ENCODE results near the gene TANC1.
"Not testable (repeated sequence)": the region's sequence is repeated elsewhere in the genome, so short reads cannot be mapped to it uniquely, and the experiment has no call there.

Gene TANC1

DNA sequence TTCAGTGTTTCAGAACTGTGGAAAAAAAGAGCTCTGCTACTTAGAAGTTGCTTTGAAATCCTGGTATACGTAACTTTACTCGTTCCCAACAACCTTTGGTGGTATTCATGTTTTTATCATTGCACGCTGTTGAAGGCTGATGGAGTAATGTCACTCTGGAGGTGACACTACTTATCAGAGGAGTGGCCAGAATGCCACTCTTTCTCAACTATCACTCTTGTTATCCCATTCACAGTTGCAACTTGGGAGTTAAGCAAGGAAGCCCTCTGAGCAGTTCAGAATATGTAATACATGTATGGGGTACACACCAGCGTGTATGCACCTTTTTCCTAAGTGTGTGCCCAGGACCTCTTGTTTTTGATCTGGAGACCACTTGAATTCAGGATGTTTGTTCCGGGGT lies 53.6 kb downstream of the TANC1 start:
- H3K36me3 ChIP-seq (ENCODE audit: control insufficient read depth, insufficient read depth, low read length) = no peaks in the 10 kb centered on the region
- 97% methylated on average over 5 of the region's 5 CpGs for WGBS, 2 experiments
- H3K4me1 ChIP-seq (ENCODE audit: control insufficient read depth, insufficient read depth, low read length) = no peaks in the 10 kb centered on the region

DNA sequence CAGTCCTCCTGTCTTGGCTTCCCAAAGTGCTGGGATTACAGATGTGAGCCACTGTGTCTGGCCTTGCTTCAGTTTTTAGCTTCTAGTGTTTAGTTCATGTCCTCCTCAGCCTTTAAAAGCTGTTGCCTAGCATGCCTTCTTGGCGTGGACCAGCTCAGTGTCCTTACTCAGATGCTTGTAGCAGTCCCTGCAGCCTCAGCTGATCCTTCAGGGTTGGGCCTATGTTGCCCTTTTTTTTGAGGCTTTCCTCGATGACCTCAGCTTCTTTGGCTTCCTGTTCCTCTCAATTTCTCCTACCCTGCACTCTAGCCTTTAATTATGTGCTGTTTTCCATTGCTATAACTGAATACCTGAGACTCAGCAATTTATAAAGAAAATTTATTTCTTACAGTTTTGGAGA lies 57.7 kb downstream of the TANC1 start:
- 92 to 93% methylated on average over 2 of the region's 2 CpGs for WGBS, 2 experiments

More for the DNA sequence above, 53.6 kb downstream of the TANC1 start:
- no peak overlapping the region for H3K4me3 ChIP-seq (ENCODE audit: insufficient read depth, low read depth, low read length)
- no peaks in the 10 kb centered on the region for H3K27me3 ChIP-seq (ENCODE audit: control insufficient read depth, insufficient read depth, low read length, poor library complexity, severe bottlenecking)
- H3K9me3 ChIP-seq (ENCODE audit: control insufficient read depth, low read length) = no peaks in the 10 kb centered on the region
- no peak overlapping the region for H3K27ac ChIP-seq (ENCODE audit: insufficient read depth, low read depth, low read length, poor library complexity, severe bottlenecking)

GRCh38 chr2:159028776-159029175 lies 60.3 kb downstream of the TANC1 start:
- Histone ChIP-seq H3K27ac (ENCODE audit: insufficient read depth, low read depth, low read length, poor library complexity, severe bottlenecking) (no peak overlapping the region), H3K36me3 (ENCODE audit: control insufficient read depth, insufficient read depth, low read length) (no peaks in the 10 kb centered on the region)
- 100% methylated on average over 1 of the region's 1 CpG; no CpG with 5 or more reads in 1 of the 2 experiments for WGBS, 2 experiments

More for the DNA sequence above, 57.7 kb downstream of the TANC1 start:
- no peak overlapping the region for H3K27ac ChIP-seq (ENCODE audit: insufficient read depth, low read depth, low read length, poor library complexity, severe bottlenecking)
- no peaks in the 10 kb centered on the region for H3K36me3 ChIP-seq (ENCODE audit: control insufficient read depth, insufficient read depth, low read length)
- no peaks in the 10 kb centered on the region for H3K27me3 ChIP-seq (ENCODE audit: control insufficient read depth, insufficient read depth, low read length, poor library complexity, severe bottlenecking)
- peaks cover 9% of the 10 kb centered on the region for H3K4me1 ChIP-seq (ENCODE audit: control insufficient read depth, insufficient read depth, low read length)
- H3K4me3 ChIP-seq (ENCODE audit: insufficient read depth, low read depth, low read length) = no peak overlapping the region
- no peaks in the 10 kb centered on the region for H3K9me3 ChIP-seq (ENCODE audit: control insufficient read depth, low read length)

GRCh38 chr2:159029936-159030335 lies 61.5 kb downstream of the TANC1 start:
- H3K4me3 ChIP-seq (ENCODE audit: insufficient read depth, low read depth, low read length) = no peak overlapping the region
- H3K9me3 ChIP-seq (ENCODE audit: control insufficient read depth, low read length) = no peaks in the 10 kb centered on the region
- H3K27me3 ChIP-seq (ENCODE audit: control insufficient read depth, insufficient read depth, low read length, poor library complexity, severe bottlenecking) = no peaks in the 10 kb centered on the region
- H3K27ac ChIP-seq (ENCODE audit: insufficient read depth, low read depth, low read length, poor library complexity, severe bottlenecking) = no peak overlapping the region
- peaks cover 21% of the 10 kb centered on the region for H3K4me1 ChIP-seq (ENCODE audit: control insufficient read depth, insufficient read depth, low read length)
- no peaks in the 10 kb centered on the region for H3K36me3 ChIP-seq (ENCODE audit: control insufficient read depth, insufficient read depth, low read length)
- 86 to 93% methylated on average over 2 of the region's 2 CpGs for WGBS, 2 experiments

More at GRCh38 chr2:159028776-159029175, 60.3 kb downstream of the TANC1 start:
- Histone ChIP-seq H3K4me3 (ENCODE audit: insufficient read depth, low read depth, low read length) (no peak overlapping the region), H3K27me3 (ENCODE audit: control insufficient read depth, insufficient read depth, low read length, poor library complexity, severe bottlenecking) (no peaks in the 10 kb centered on the region), H3K9me3 (ENCODE audit: control insufficient read depth, low read length) (no peaks in the 10 kb centered on the region), H3K4me1 (ENCODE audit: control insufficient read depth, insufficient read depth, low read length) (peaks cover 21% of the 10 kb centered on the region)

DNA sequence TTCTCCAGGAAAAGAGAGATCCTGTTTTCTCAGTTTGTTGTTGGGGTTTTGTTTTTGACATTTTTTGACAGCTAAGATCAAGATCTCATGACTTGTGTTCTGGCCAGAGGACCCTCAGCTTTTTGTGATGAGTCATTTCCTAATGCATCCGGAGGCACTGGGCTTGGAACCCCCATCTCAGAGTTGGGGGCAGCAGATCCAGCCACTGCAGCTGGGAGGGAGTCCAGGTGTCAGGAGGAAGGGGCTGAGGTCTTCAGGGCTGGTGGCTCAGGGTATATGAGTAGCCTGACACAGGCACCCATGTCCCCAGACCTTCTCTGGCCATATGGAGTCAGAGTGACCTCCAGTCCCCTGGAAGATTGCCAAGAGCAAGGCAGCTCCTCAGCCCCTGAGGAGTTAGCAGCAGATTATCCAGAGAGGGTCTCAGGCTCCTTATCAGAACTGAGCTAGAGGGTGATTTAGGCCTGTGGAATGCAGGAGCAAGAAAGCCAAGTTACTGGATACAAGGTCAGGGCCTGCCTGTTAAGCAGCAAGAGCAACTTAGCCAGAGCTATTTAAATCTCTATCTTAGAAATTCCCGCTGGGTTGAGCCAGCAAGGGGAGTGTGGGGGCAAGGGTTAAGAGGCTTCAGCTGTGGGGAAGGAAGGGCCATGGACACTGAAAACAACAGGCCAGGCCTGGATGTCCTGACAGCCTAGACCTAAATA lies 62.4 kb downstream of the TANC1 start:
- peak overlapping the region; percentile 46 for H3K27ac ChIP-seq (ENCODE audit: insufficient read depth, low read depth, low read length, poor library complexity, severe bottlenecking)
- 37 to 47% methylated on average over 2 of the region's 2 CpGs for WGBS, 2 experiments

GRCh38 chr2:159032146-159032545 lies 63.7 kb downstream of the TANC1 start:
- H3K27me3 ChIP-seq (ENCODE audit: control insufficient read depth, insufficient read depth, low read length, poor library complexity, severe bottlenecking) = no peaks in the 10 kb centered on the region
- H3K36me3 ChIP-seq (ENCODE audit: control insufficient read depth, insufficient read depth, low read length) = no peaks in the 10 kb centered on the region
- no peak overlapping the region for H3K27ac ChIP-seq (ENCODE audit: insufficient read depth, low read depth, low read length, poor library complexity, severe bottlenecking)
- WGBS, 2 experiments = 82 to 88% methylated on average over 3 of the region's 3 CpGs
- peaks cover 21% of the 10 kb centered on the region for H3K4me1 ChIP-seq (ENCODE audit: control insufficient read depth, insufficient read depth, low read length)
- H3K9me3 ChIP-seq (ENCODE audit: control insufficient read depth, low read length) = no peaks in the 10 kb centered on the region
- H3K4me3 ChIP-seq (ENCODE audit: insufficient read depth, low read depth, low read length) = no peak overlapping the region

More for the DNA sequence above, 62.4 kb downstream of the TANC1 start:
- H3K4me3 ChIP-seq (ENCODE audit: insufficient read depth, low read depth, low read length) = no peak overlapping the region
- peaks cover 21% of the 10 kb centered on the region for H3K4me1 ChIP-seq (ENCODE audit: control insufficient read depth, insufficient read depth, low read length)
- H3K27me3 ChIP-seq (ENCODE audit: control insufficient read depth, insufficient read depth, low read length, poor library complexity, severe bottlenecking) = no peaks in the 10 kb centered on the region
- H3K9me3 ChIP-seq (ENCODE audit: control insufficient read depth, low read length) = no peaks in the 10 kb centered on the region
- H3K36me3 ChIP-seq (ENCODE audit: control insufficient read depth, insufficient read depth, low read length) = no peaks in the 10 kb centered on the region

- H3K36me3 ChIP-seq (ENCODE audit: control insufficient read depth, insufficient read depth, low read length) = no peaks in the 10 kb centered on the region
- no peaks in the 10 kb centered on the region for H3K27me3 ChIP-seq (ENCODE audit: control insufficient read depth, insufficient read depth, low read length, poor library complexity, severe bottlenecking)
- H3K9me3 ChIP-seq (ENCODE audit: control insufficient read depth, low read length) = no peaks in the 10 kb centered on the region
- no peak overlapping the region for H3K27ac ChIP-seq (ENCODE audit: insufficient read depth, low read depth, low read length, poor library complexity, severe bottlenecking)
- 68 to 80% methylated on average over 2 of the region's 2 CpGs for WGBS, 2 experiments
- no peak overlapping the region for H3K4me3 ChIP-seq (ENCODE audit: insufficient read depth, low read depth, low read length)
- peaks cover 21% of the 10 kb centered on the region for H3K4me1 ChIP-seq (ENCODE audit: control insufficient read depth, insufficient read depth, low read length)
Observed at GRCh38 chr2:159032580-159032979, 64.1 kb downstream of the TANC1 start.

GRCh38 chr2:159034713-159035112 lies 66.3 kb downstream of the TANC1 start:
- H3K4me1 ChIP-seq (ENCODE audit: control insufficient read depth, insufficient read depth, low read length) = peaks cover 21% of the 10 kb centered on the region
- no peaks in the 10 kb centered on the region for H3K36me3 ChIP-seq (ENCODE audit: control insufficient read depth, insufficient read depth, low read length)
- WGBS, 2 experiments = 80 to 81% methylated on average over 7 of the region's 7 CpGs
- no peaks in the 10 kb centered on the region for H3K27me3 ChIP-seq (ENCODE audit: control insufficient read depth, insufficient read depth, low read length, poor library complexity, severe bottlenecking)
- H3K27ac ChIP-seq (ENCODE audit: insufficient read depth, low read depth, low read length, poor library complexity, severe bottlenecking) = no peak overlapping the region
- H3K4me3 ChIP-seq (ENCODE audit: insufficient read depth, low read depth, low read length) = no peak overlapping the region
- H3K9me3 ChIP-seq (ENCODE audit: control insufficient read depth, low read length) = no peaks in the 10 kb centered on the region

- Histone ChIP-seq H3K4me1 (ENCODE audit: control insufficient read depth, insufficient read depth, low read length) (peaks cover 15% of the 10 kb centered on the region), H3K36me3 (ENCODE audit: control insufficient read depth, insufficient read depth, low read length) (no peaks in the 10 kb centered on the region), H3K4me3 (ENCODE audit: insufficient read depth, low read depth, low read length) (no peak overlapping the region), H3K27me3 (ENCODE audit: control insufficient read depth, insufficient read depth, low read length, poor library complexity, severe bottlenecking) (no peaks in the 10 kb centered on the region), H3K9me3 (ENCODE audit: control insufficient read depth, low read length) (no peaks in the 10 kb centered on the region), H3K27ac (ENCODE audit: insufficient read depth, low read depth, low read length, poor library complexity, severe bottlenecking) (no peak overlapping the region)
- 80 to 83% methylated on average over 10 of the region's 10 CpGs for WGBS, 2 experiments
Observed at GRCh38 chr2:159035790-159036411, 67.5 kb downstream of the TANC1 start.

GRCh38 chr2:159036461-159036860 lies 68.0 kb downstream of the TANC1 start:
- not testable (repeated sequence) for H3K27ac ChIP-seq (ENCODE audit: insufficient read depth, low read depth, low read length, poor library complexity, severe bottlenecking); H3K9me3 ChIP-seq (ENCODE audit: control insufficient read depth, low read length); H3K27me3 ChIP-seq (ENCODE audit: control insufficient read depth, insufficient read depth, low read length, poor library complexity, severe bottlenecking); H3K4me3 ChIP-seq (ENCODE audit: insufficient read depth, low read depth, low read length); H3K36me3 ChIP-seq (ENCODE audit: control insufficient read depth, insufficient read depth, low read length)
- peaks cover 10% of the 10 kb centered on the region for H3K4me1 ChIP-seq (ENCODE audit: control insufficient read depth, insufficient read depth, low read length)
- 95 to 100% methylated on average over 3 of the region's 3 CpGs for WGBS, 2 experiments

All from ectodermal cell (in vitro differentiated cells).